Raji (cell line): ENCODE data around the gene EML6.

ENCODE experiments used
- POLR2A ChIP-seq: IDR thresholded peaks from 2 replicates; pipeline ENCODE4 v1.6.1; 2011; ENCODE audit warnings: low read depth, low read length, control low read depth; ENCODE audit not compliant: insufficient read depth

Gene EML6

GRCh38 chr2:54958717-54959371, 235.4 kb downstream of the EML6 start:
- TF ChIP-seq POLR2A, result no peak

- TF ChIP-seq POLR2A, result no peak
Observed at GRCh38 chr2:54960164-54960563, 236.7 kb downstream of the EML6 start.

GRCh38 chr2:54962511-54962910, 239.0 kb downstream of the EML6 start:
- TF ChIP-seq POLR2A, result no peak

GRCh38 chr2:54962935-54963440, 239.5 kb downstream of the EML6 start:
- no peak for TF ChIP-seq POLR2A

GRCh38 chr2:54963476-54963875, 240.0 kb downstream of the EML6 start:
- no peak for TF ChIP-seq POLR2A

GRCh38 chr2:54964271-54964670, 240.8 kb downstream of the EML6 start:
- TF ChIP-seq POLR2A, result no peak

- no peak for TF ChIP-seq POLR2A
Observed at GRCh38 chr2:54964816-54965215, 241.4 kb downstream of the EML6 start.

- no peak for TF ChIP-seq POLR2A
Observed at GRCh38 chr2:54965425-54965824, 242.0 kb downstream of the EML6 start.

GRCh38 chr2:54966165-54966832, 242.8 kb downstream of the EML6 start:
- TF ChIP-seq POLR2A, result no peak

- no peak for TF ChIP-seq POLR2A
Observed at GRCh38 chr2:54966837-54967236, 243.4 kb downstream of the EML6 start.

GRCh38 chr2:54967269-54967668, 243.8 kb downstream of the EML6 start:
- TF ChIP-seq POLR2A, result no peak

GRCh38 chr2:54967759-54968365, 244.4 kb downstream of the EML6 start:
- TF ChIP-seq POLR2A, result no peak

- no peak for TF ChIP-seq POLR2A
Observed at GRCh38 chr2:54968561-54969218, 245.2 kb downstream of the EML6 start.

- no peak for TF ChIP-seq POLR2A
Observed at GRCh38 chr2:54969295-54969939, 246.0 kb downstream of the EML6 start.

GRCh38 chr2:54969940-54970338, 246.5 kb downstream of the EML6 start:
- TF ChIP-seq POLR2A, result no peak
